GM12878 (cell line): ENCODE data around the gene MACF1.

Source experiments
- CTCF ChIP-seq, 3 experiments: IDR thresholded peaks in 2 of 3; conservative IDR thresholded peaks in 1 of 3; 2 replicates each; pipeline ENCODE4 v1.5.1; 2011; ENCODE audit warnings: low read depth in 3 of 3, low read length in 3 of 3, mild to moderate bottlenecking in 3 of 3, control low read depth in 2 of 3, moderate library complexity in 2 of 3, inconsistent platforms in 1 of 3, mixed read lengths in 1 of 3; ENCODE audit not compliant: control insufficient read depth in 2 of 3, insufficient read depth in 1 of 3; ENCODE audit errors: extremely low read depth in 1 of 3
- GABPA ChIP-seq: IDR thresholded peaks from 2 replicates; pipeline ENCODE4 v1.6.1; 2014; ENCODE audit warnings: antibody characterized with exemption, low read depth, mild to moderate bottlenecking, inconsistent platforms
- HDAC2 ChIP-seq: fragments of 200-600 bp; sonication (generic); IDR thresholded peaks from 2 replicates; pipeline ENCODE4 v1.6.1; 2017
- IRF3 ChIP-seq: fragments of 450-650 bp; IDR thresholded peaks from 2 replicates; pipeline ENCODE4 v1.6.1; 2014; ENCODE audit warnings: mild to moderate bottlenecking
- MXI1 ChIP-seq: fragments of 150-350 bp; IDR thresholded peaks from 2 replicates; pipeline ENCODE4 v1.6.1; 2011; ENCODE audit warnings: low read depth, mild to moderate bottlenecking, inconsistent platforms, low read length, improper control_type of control experiment
- POLR2A ChIP-seq: IDR thresholded peaks from 2 replicates; pipeline ENCODE4 v1.6.1; 2011; ENCODE audit warnings: low read depth, mild to moderate bottlenecking, low read length
- POLR2AphosphoS5 ChIP-seq: IDR thresholded peaks from 2 replicates; pipeline ENCODE4 v1.6.1; 2011; ENCODE audit warnings: mild to moderate bottlenecking, low read length, inconsistent platforms
- TF ChIP-seq, protein P1 (sequence below): IDR thresholded peaks from 2 replicates; pipeline ENCODE4 v1.6.1; 2011; ENCODE audit warnings: low read depth, low read length, improper control_type of control experiment, borderline replicate concordance

GRCh38 chr1:39405358-39405757 lies 200.9 kb downstream of the MACF1 start:
- TF ChIP-seq MXI1 (no peak), GABPA (no peak), CTCF (IDR thresholded peaks at IDR 0.05 in 2 of 3, conservative IDR thresholded peaks at IDR 0.05 in 1 of 3; ENCODE audit: control insufficient read depth in 2 of 3, extremely low read depth in 1 of 3, insufficient read depth in 1 of 3, low read depth in 3 of 3, low read length in 3 of 3) (no peak), POLR2AphosphoS5 (no peak), POLR2A (no peak), HDAC2 (no peak), IRF3 (no peak)
- TF ChIP-seq, protein P1, sequence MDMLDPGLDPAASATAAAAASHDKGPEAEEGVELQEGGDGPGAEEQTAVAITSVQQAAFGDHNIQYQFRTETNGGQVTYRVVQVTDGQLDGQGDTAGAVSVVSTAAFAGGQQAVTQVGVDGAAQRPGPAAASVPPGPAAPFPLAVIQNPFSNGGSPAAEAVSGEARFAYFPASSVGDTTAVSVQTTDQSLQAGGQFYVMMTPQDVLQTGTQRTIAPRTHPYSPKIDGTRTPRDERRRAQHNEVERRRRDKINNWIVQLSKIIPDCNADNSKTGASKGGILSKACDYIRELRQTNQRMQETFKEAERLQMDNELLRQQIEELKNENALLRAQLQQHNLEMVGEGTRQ = no peak
